ENCODE data around the gene CDKAL1. TPM values are rescaled to one million over a fixed set of nuclear protein-coding genes. Genes with fewer than 3 reads are reported as not detected.

The CDKAL1 gene
- total and polyA plus RNA-seq, 2 experiments from 2014 or later: 14.4 to 19.5 TPM

GRCh38 chr6:21159465-21159864 is 625.2 kb downstream of the CDKAL1 start:
- no peaks in the 10 kb centered on the region for H3K36me3 ChIP-seq (replicated peaks; ENCODE audit: insufficient read depth, low read depth)
- H3K9me2 ChIP-seq (replicated peaks; ENCODE audit: insufficient read depth): no peaks in the 10 kb centered on the region
- no peak overlapping the region for H3K4me2 ChIP-seq
- TF ChIP-seq EZH2phosphoT487 (IDR thresholded peaks at IDR 0.05; ENCODE audit: low read depth, severe bottlenecking, unreplicated experiment) (no peak), EZH2 (IDR thresholded peaks at IDR 0.05; ENCODE audit: borderline replicate concordance) (no peak), CTCF (IDR thresholded peaks at IDR 0.05; ENCODE audit: poor library complexity) (no peak)
- H3K4me1 ChIP-seq (ENCODE audit: insufficient read depth): no peaks in the 10 kb centered on the region
- H3K9me3 ChIP-seq (ENCODE audit: low read depth): no peaks in the 10 kb centered on the region
- H3K27ac ChIP-seq: no peak overlapping the region
- DNase-seq (ENCODE audit: low spot score): no peak
- H3K4me3 ChIP-seq: no peak overlapping the region
- no peak overlapping the region for H2AFZ ChIP-seq
- H3K79me2 ChIP-seq: no peaks in the 10 kb centered on the region
- no peaks in the 10 kb centered on the region for H4K20me1 ChIP-seq (ENCODE audit: insufficient read depth, poor library complexity, severe bottlenecking)
- no peaks in the 10 kb centered on the region for H3K27me3 ChIP-seq
- 93% methylated on average over 3 of the region's 3 CpGs for WGBS (ENCODE audit: low lambda C conversion rate, missing lambda C conversion rate)

- H3K4me1 ChIP-seq (ENCODE audit: insufficient read depth): no peaks in the 10 kb centered on the region
- no peak overlapping the region for H3K4me2 ChIP-seq
- no peak overlapping the region for H2AFZ ChIP-seq
- TF ChIP-seq EZH2 (IDR thresholded peaks at IDR 0.05; ENCODE audit: borderline replicate concordance) (no peak), EZH2phosphoT487 (IDR thresholded peaks at IDR 0.05; ENCODE audit: low read depth, severe bottlenecking, unreplicated experiment) (no peak), CTCF (IDR thresholded peaks at IDR 0.05; ENCODE audit: poor library complexity) (no peak)
- H3K27me3 ChIP-seq: no peaks in the 10 kb centered on the region
- WGBS (ENCODE audit: low lambda C conversion rate, missing lambda C conversion rate): 85% methylated on average over 4 of the region's 4 CpGs
- H4K20me1 ChIP-seq (ENCODE audit: insufficient read depth, poor library complexity, severe bottlenecking): no peaks in the 10 kb centered on the region
- H3K9me2 ChIP-seq (replicated peaks; ENCODE audit: insufficient read depth): no peaks in the 10 kb centered on the region
- H3K9me3 ChIP-seq (ENCODE audit: low read depth): no peaks in the 10 kb centered on the region
- H3K27ac ChIP-seq: no peak overlapping the region
- no peak for DNase-seq (ENCODE audit: low spot score)
- H3K4me3 ChIP-seq: no peak overlapping the region
- H3K36me3 ChIP-seq (replicated peaks; ENCODE audit: insufficient read depth, low read depth): no peaks in the 10 kb centered on the region
- H3K79me2 ChIP-seq: no peaks in the 10 kb centered on the region
Measured at GRCh38 chr6:21161707-21162106, 627.5 kb downstream of the CDKAL1 start.

GRCh38 chr6:21163110-21163837 is 629.0 kb downstream of the CDKAL1 start:
- Histone ChIP-seq H3K4me1 (ENCODE audit: insufficient read depth) (no peaks in the 10 kb centered on the region), H3K27ac (no peak overlapping the region), H3K79me2 (no peaks in the 10 kb centered on the region), H3K4me2 (no peak overlapping the region), H4K20me1 (ENCODE audit: insufficient read depth, poor library complexity, severe bottlenecking) (no peaks in the 10 kb centered on the region), H2AFZ (no peak overlapping the region), H3K36me3 (replicated peaks; ENCODE audit: insufficient read depth, low read depth) (no peaks in the 10 kb centered on the region), H3K9me3 (ENCODE audit: low read depth) (no peaks in the 10 kb centered on the region), H3K4me3 (no peak overlapping the region), H3K9me2 (replicated peaks; ENCODE audit: insufficient read depth) (no peaks in the 10 kb centered on the region), H3K27me3 (no peaks in the 10 kb centered on the region)
- WGBS (ENCODE audit: low lambda C conversion rate, missing lambda C conversion rate): 80% methylated on average over 13 of the region's 13 CpGs
- DNase-seq (ENCODE audit: low spot score): no peak
- TF ChIP-seq CTCF (IDR thresholded peaks at IDR 0.05; ENCODE audit: poor library complexity) (no peak), EZH2phosphoT487 (IDR thresholded peaks at IDR 0.05; ENCODE audit: low read depth, severe bottlenecking, unreplicated experiment) (no peak), EZH2 (IDR thresholded peaks at IDR 0.05; ENCODE audit: borderline replicate concordance) (no peak)

All from hepatocyte (in vitro differentiated cells).